ENCODE measurements around the gene N4BP2L2.

N4BP2L2 gene

GRCh38 chr13:32438871-32439270, 99.7 kb downstream of the N4BP2L2 start:
- TF ChIP-seq ZNF565 (CRISPR knock-in tag; conservative IDR thresholded peaks at IDR 0.05; ENCODE audit: low read depth) (no peak), ZFP30 (CRISPR knock-in tag; IDR thresholded peaks at IDR 0.05) (no peak), TOX (CRISPR knock-in tag; IDR thresholded peaks at IDR 0.05; ENCODE audit: borderline replicate concordance) (no peak), OSR1 (CRISPR knock-in tag; IDR thresholded peaks at IDR 0.05) (no peak), ARNTL (CRISPR knock-in tag; IDR thresholded peaks at IDR 0.05; ENCODE audit: borderline replicate concordance, low read depth) (no peak)
- no peak for ATAC-seq

DNA sequence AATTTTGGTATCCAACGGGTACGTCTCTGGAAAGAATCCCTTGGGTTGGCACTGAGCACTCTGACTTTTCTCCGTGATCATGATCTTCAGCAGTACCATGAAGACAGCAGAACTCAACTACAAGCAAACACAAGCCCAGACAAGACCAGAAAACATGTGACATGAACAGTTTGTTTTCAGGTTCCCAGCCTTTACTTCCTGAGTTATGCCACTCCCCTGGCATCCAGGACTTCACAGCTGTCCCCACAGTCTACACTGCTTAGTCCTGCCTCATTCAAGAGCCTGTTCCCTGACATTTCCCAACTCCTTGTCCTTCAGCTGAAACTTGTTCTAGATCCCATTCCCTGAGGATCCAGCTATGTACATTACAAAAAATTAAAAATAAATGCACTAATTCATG, 105.7 kb downstream of the N4BP2L2 start:
- ATAC-seq, result no peak
- TF ChIP-seq BACH2 (CRISPR knock-in tag; IDR thresholded peaks at IDR 0.05; ENCODE audit: borderline replicate concordance) (no peak), OSR1 (CRISPR knock-in tag; IDR thresholded peaks at IDR 0.05) (no peak), CSDC2 (CRISPR knock-in tag; IDR thresholded peaks at IDR 0.05) (no peak), SNAI2 (CRISPR knock-in tag; IDR thresholded peaks at IDR 0.05) (no peak), ZNF8 (CRISPR knock-in tag; IDR thresholded peaks at IDR 0.05) (no peak), ZNF70 (CRISPR knock-in tag; IDR thresholded peaks at IDR 0.05) (no peak), ARNTL (CRISPR knock-in tag; IDR thresholded peaks at IDR 0.05; ENCODE audit: borderline replicate concordance, low read depth) (no peak), RARB (CRISPR knock-in tag; IDR thresholded peaks at IDR 0.05) (no peak), TCF4 (CRISPR knock-in tag; IDR thresholded peaks at IDR 0.05; ENCODE audit: borderline replicate concordance) (no peak), ZC3H10 (CRISPR knock-in tag; IDR thresholded peaks at IDR 0.05) (no peak), ZFP3 (CRISPR knock-in tag; IDR thresholded peaks at IDR 0.05) (no peak), GLIS3 (CRISPR knock-in tag; IDR thresholded peaks at IDR 0.05) (no peak), ZFP30 (CRISPR knock-in tag; IDR thresholded peaks at IDR 0.05) (no peak), TOX (CRISPR knock-in tag; IDR thresholded peaks at IDR 0.05; ENCODE audit: borderline replicate concordance) (no peak)
- TF ChIP-seq, protein P1, sequence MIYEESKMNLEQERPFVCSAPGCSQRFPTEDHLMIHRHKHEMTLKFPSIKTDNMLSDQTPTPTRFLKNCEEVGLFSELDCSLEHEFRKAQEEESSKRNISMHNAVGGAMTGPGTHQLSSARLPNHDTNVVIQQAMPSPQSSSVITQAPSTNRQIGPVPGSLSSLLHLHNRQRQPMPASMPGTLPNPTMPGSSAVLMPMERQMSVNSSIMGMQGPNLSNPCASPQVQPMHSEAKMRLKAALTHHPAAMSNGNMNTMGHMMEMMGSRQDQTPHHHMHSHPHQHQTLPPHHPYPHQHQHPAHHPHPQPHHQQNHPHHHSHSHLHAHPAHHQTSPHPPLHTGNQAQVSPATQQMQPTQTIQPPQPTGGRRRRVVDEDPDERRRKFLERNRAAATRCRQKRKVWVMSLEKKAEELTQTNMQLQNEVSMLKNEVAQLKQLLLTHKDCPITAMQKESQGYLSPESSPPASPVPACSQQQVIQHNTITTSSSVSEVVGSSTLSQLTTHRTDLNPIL (CRISPR knock-in tag; IDR thresholded peaks at IDR 0.05; ENCODE audit: low read depth), result no peak
- TF ChIP-seq, protein P2, sequence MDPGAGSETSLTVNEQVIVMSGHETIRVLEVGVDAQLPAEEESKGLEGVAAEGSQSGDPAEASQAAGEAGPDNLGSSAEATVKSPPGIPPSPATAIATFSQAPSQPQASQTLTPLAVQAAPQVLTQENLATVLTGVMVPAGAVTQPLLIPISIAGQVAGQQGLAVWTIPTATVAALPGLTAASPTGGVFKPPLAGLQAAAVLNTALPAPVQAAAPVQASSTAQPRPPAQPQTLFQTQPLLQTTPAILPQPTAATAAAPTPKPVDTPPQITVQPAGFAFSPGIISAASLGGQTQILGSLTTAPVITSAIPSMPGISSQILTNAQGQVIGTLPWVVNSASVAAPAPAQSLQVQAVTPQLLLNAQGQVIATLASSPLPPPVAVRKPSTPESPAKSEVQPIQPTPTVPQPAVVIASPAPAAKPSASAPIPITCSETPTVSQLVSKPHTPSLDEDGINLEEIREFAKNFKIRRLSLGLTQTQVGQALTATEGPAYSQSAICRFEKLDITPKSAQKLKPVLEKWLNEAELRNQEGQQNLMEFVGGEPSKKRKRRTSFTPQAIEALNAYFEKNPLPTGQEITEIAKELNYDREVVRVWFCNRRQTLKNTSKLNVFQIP (CRISPR knock-in tag; IDR thresholded peaks at IDR 0.05; ENCODE audit: borderline replicate concordance, low read depth), result no peak
- TF ChIP-seq, protein P3, sequence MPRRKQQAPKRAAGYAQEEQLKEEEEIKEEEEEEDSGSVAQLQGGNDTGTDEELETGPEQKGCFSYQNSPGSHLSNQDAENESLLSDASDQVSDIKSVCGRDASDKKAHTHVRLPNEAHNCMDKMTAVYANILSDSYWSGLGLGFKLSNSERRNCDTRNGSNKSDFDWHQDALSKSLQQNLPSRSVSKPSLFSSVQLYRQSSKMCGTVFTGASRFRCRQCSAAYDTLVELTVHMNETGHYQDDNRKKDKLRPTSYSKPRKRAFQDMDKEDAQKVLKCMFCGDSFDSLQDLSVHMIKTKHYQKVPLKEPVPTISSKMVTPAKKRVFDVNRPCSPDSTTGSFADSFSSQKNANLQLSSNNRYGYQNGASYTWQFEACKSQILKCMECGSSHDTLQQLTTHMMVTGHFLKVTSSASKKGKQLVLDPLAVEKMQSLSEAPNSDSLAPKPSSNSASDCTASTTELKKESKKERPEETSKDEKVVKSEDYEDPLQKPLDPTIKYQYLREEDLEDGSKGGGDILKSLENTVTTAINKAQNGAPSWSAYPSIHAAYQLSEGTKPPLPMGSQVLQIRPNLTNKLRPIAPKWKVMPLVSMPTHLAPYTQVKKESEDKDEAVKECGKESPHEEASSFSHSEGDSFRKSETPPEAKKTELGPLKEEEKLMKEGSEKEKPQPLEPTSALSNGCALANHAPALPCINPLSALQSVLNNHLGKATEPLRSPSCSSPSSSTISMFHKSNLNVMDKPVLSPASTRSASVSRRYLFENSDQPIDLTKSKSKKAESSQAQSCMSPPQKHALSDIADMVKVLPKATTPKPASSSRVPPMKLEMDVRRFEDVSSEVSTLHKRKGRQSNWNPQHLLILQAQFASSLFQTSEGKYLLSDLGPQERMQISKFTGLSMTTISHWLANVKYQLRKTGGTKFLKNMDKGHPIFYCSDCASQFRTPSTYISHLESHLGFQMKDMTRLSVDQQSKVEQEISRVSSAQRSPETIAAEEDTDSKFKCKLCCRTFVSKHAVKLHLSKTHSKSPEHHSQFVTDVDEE (CRISPR knock-in tag; IDR thresholded peaks at IDR 0.05), result no peak

DNA sequence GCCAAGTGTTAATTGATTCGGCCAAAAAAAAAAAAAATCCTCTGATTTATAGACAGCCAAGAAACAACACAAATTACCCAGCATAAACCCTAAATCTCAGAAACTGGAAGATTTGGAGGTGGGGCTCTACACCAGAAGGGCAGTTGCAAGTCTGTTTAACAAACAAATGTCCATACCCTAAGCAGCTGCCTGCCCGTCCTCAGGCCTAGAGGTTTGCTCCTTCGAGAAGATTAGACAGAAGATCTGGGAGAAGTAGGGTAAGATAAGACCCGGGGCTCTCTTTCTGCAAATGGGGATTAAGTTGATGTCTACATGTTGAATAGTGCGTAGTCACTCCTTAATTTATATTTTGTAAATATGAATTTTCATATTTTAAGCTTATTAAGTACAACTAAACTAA, 107.2 kb downstream of the N4BP2L2 start:
- ATAC-seq, result no peak
- TF ChIP-seq, protein P4, sequence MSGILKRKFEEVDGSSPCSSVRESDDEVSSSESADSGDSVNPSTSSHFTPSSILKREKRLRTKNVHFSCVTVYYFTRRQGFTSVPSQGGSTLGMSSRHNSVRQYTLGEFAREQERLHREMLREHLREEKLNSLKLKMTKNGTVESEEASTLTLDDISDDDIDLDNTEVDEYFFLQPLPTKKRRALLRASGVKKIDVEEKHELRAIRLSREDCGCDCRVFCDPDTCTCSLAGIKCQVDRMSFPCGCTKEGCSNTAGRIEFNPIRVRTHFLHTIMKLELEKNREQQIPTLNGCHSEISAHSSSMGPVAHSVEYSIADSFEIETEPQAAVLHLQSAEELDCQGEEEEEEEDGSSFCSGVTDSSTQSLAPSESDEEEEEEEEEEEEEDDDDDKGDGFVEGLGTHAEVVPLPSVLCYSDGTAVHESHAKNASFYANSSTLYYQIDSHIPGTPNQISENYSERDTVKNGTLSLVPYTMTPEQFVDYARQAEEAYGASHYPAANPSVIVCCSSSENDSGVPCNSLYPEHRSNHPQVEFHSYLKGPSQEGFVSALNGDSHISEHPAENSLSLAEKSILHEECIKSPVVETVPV (CRISPR knock-in tag; IDR thresholded peaks at IDR 0.05), result no peak
- TF ChIP-seq, protein P5, sequence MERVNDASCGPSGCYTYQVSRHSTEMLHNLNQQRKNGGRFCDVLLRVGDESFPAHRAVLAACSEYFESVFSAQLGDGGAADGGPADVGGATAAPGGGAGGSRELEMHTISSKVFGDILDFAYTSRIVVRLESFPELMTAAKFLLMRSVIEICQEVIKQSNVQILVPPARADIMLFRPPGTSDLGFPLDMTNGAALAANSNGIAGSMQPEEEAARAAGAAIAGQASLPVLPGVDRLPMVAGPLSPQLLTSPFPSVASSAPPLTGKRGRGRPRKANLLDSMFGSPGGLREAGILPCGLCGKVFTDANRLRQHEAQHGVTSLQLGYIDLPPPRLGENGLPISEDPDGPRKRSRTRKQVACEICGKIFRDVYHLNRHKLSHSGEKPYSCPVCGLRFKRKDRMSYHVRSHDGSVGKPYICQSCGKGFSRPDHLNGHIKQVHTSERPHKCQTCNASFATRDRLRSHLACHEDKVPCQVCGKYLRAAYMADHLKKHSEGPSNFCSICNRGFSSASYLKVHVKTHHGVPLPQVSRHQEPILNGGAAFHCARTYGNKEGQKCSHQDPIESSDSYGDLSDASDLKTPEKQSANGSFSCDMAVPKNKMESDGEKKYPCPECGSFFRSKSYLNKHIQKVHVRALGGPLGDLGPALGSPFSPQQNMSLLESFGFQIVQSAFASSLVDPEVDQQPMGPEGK (CRISPR knock-in tag; IDR thresholded peaks at IDR 0.05; ENCODE audit: borderline replicate concordance), result no peak
- no peak for TF ChIP-seq GLIS3 (CRISPR knock-in tag; IDR thresholded peaks at IDR 0.05)
- no peak for TF ChIP-seq PPARA (CRISPR knock-in tag; IDR thresholded peaks at IDR 0.05; ENCODE audit: borderline replicate concordance)
- TF ChIP-seq ZFP3 (CRISPR knock-in tag; IDR thresholded peaks at IDR 0.05), result no peak
- no peak for TF ChIP-seq RARB (CRISPR knock-in tag; IDR thresholded peaks at IDR 0.05)
- TF ChIP-seq BACH2 (CRISPR knock-in tag; IDR thresholded peaks at IDR 0.05; ENCODE audit: borderline replicate concordance), result no peak
- TF ChIP-seq ISL1 (CRISPR knock-in tag; IDR thresholded peaks at IDR 0.05), result no peak
